ENCODE results near the gene DGKI. TPM values are rescaled to one million over a fixed set of nuclear protein-coding genes. Genes with fewer than 3 reads are reported as not detected.

Gene DGKI
- total and polyA plus RNA-seq, 2 donors (not counting 1 experiment from before 2014, with no cell fraction given), result not detected

- H3K4me1 ChIP-seq (ENCODE audit: control insufficient read depth in 2 of 2, insufficient read depth in 2 of 2, low read length in 2 of 2), result no peaks in the 10 kb centered on the region
- no peaks in the 10 kb centered on the region for H3K79me2 ChIP-seq (ENCODE audit: control insufficient read depth, insufficient read depth, low read length)
- H3K27me3 Mint-ChIP-seq, result no peaks in the 10 kb centered on the region
- no peak overlapping the region for H3K9ac ChIP-seq (ENCODE audit: low read length)
- ChIA-PET CTCF (interaction anchor here (0.9 kb wide), 1 partner anchor 11 kb away, joined by 3 read pairs; no protein-coding TSS in a partner anchor), POLR2A (no interaction called here)
- no peaks in the 10 kb centered on the region for H3K4me1 Mint-ChIP-seq
- H3K27me3 ChIP-seq (replicated peaks in 1 of 4; ENCODE audit: control extremely low read depth in 1 of 4, control insufficient read depth in 3 of 4, insufficient read depth in 4 of 4, low read length in 3 of 4), result no peaks in the 10 kb centered on the region
- 60% methylated on average over 2 of the region's 3 CpGs for WGBS (ENCODE audit: insufficient coverage)
- DNase-seq (no peak), ATAC-seq (ENCODE audit: low read depth) (no peak)
- H3K27ac Mint-ChIP-seq, result no peak overlapping the region
- H3K4me2 ChIP-seq (replicated peaks; ENCODE audit: low read depth, low read length, poor library complexity, severe bottlenecking), result no peak overlapping the region
- no peak overlapping the region for H3K27ac ChIP-seq (ENCODE audit: low read length in 2 of 2)
- no peak for TF ChIP-seq EZH2 (IDR thresholded peaks at IDR 0.05; ENCODE audit: borderline replicate concordance, insufficient read depth, low read depth, low read length, poor library complexity, severe bottlenecking)
- no peak for TF ChIP-seq CTCF (IDR thresholded peaks at IDR 0.05)
- H4K20me1 ChIP-seq (ENCODE audit: control insufficient read depth, insufficient read depth, low read length, poor library complexity, severe bottlenecking), result peaks cover 5% of the 10 kb centered on the region
- peaks cover 10 to 42% of the 10 kb centered on the region in 2 experiments for H3K36me3 ChIP-seq (replicated peaks in 1 of 2; ENCODE audit: control extremely low read depth in 1 of 2, control insufficient read depth in 1 of 2, extremely low read depth in 1 of 2, insufficient read depth in 2 of 2, low read length in 1 of 2)
- H3K9me3 ChIP-seq (ENCODE audit: control extremely low read depth in 1 of 3, control insufficient read depth in 2 of 3, insufficient read depth in 1 of 3, low read length in 2 of 3), result no peaks in the 10 kb centered on the region
- H3K9me3 Mint-ChIP-seq (ENCODE audit: insufficient read depth), result no peaks in the 10 kb centered on the region
- no peak overlapping the region for H3K4me3 ChIP-seq (ENCODE audit: control extremely low read depth in 1 of 5, extremely low read depth in 1 of 5, insufficient read depth in 1 of 5, low read depth in 2 of 5, low read length in 4 of 5)
- no peak overlapping the region for H2AFZ ChIP-seq (ENCODE audit: insufficient read depth, low read depth, low read length, poor library complexity, severe bottlenecking)
- intact Hi-C loops (cut with micrococcal nuclease), result no loop called here
- H3K4me3 Mint-ChIP-seq, result no peak overlapping the region
Measured at GRCh38 chr7:137890449-137890921, 43.7 kb upstream of the DGKI start.

- peaks cover 5% of the 10 kb centered on the region for H4K20me1 ChIP-seq (ENCODE audit: control insufficient read depth, insufficient read depth, low read length, poor library complexity, severe bottlenecking)
- TF ChIP-seq CTCF (IDR thresholded peaks at IDR 0.05), result no peak
- no peak for TF ChIP-seq EZH2 (IDR thresholded peaks at IDR 0.05; ENCODE audit: borderline replicate concordance, insufficient read depth, low read depth, low read length, poor library complexity, severe bottlenecking)
- no peak overlapping the region for H3K27ac Mint-ChIP-seq
- CTCF ChIA-PET, result interaction anchor here (1.5 kb wide), 1 partner anchor 12 kb away, joined by 6 read pairs; no protein-coding TSS in a partner anchor
- no peaks in the 10 kb centered on the region for H3K27me3 Mint-ChIP-seq
- H3K9ac ChIP-seq (ENCODE audit: low read length), result no peak overlapping the region
- H3K4me1 Mint-ChIP-seq, result no peaks in the 10 kb centered on the region
- H2AFZ ChIP-seq (ENCODE audit: insufficient read depth, low read depth, low read length, poor library complexity, severe bottlenecking), result no peak overlapping the region
- H3K9me3 Mint-ChIP-seq (ENCODE audit: insufficient read depth), result no peaks in the 10 kb centered on the region
- H3K79me2 ChIP-seq (ENCODE audit: control insufficient read depth, insufficient read depth, low read length), result no peaks in the 10 kb centered on the region
- H3K4me3 ChIP-seq (ENCODE audit: control extremely low read depth in 1 of 5, extremely low read depth in 1 of 5, insufficient read depth in 1 of 5, low read depth in 2 of 5, low read length in 4 of 5), result no peak overlapping the region
- no peak overlapping the region for H3K4me2 ChIP-seq (replicated peaks; ENCODE audit: low read depth, low read length, poor library complexity, severe bottlenecking)
- DNase-seq (no peak), ATAC-seq (ENCODE audit: low read depth) (no peak)
- no peaks in the 10 kb centered on the region for H3K4me1 ChIP-seq (ENCODE audit: control insufficient read depth in 2 of 2, insufficient read depth in 2 of 2, low read length in 2 of 2)
- no peak overlapping the region for H3K27ac ChIP-seq (ENCODE audit: low read length in 2 of 2)
- intact Hi-C loops (cut with micrococcal nuclease), result no loop called here
- H3K36me3 ChIP-seq (replicated peaks in 1 of 2; ENCODE audit: control extremely low read depth in 1 of 2, control insufficient read depth in 1 of 2, extremely low read depth in 1 of 2, insufficient read depth in 2 of 2, low read length in 1 of 2), result peaks cover 8 to 41% of the 10 kb centered on the region in 2 experiments
- H3K4me3 Mint-ChIP-seq, result no peak overlapping the region
- H3K27me3 ChIP-seq (replicated peaks in 1 of 4; ENCODE audit: control extremely low read depth in 1 of 4, control insufficient read depth in 3 of 4, insufficient read depth in 4 of 4, low read length in 3 of 4), result no peaks in the 10 kb centered on the region
- 81% methylated on average over 2 of the region's 2 CpGs for WGBS (ENCODE audit: insufficient coverage)
- no peaks in the 10 kb centered on the region for H3K9me3 ChIP-seq (ENCODE audit: control extremely low read depth in 1 of 3, control insufficient read depth in 2 of 3, insufficient read depth in 1 of 3, low read length in 2 of 3)
- POLR2A ChIA-PET, result no interaction called here
Measured at GRCh38 chr7:137888241-137888640, 41.5 kb upstream of the DGKI start.

All from B cell (primary cell).